HT-29 (cell line): Measurements from ENCODE around the gene SGF29. TPM values are rescaled to one million over a fixed set of nuclear protein-coding genes. Genes with fewer than 3 reads are reported as not detected.
A peak's percentile ranks its signal among the peaks of the same experiment; 100 is the strongest.
"Not testable (repeated sequence)": the region's sequence is repeated elsewhere in the genome, so short reads cannot be mapped to it uniquely, and the experiment has no call there.

Experiments
- DNase-seq: peaks from one replicate; pipeline ENCODE4 v3.0.0-alpha.2; 2015; ENCODE audit warnings: low spot score
- total RNA-seq: library from RNA; depleted of rRNA; stranded (reverse); fragments of >200 nt; shearing (Covaris generic); gene quantifications from 2 replicates; pipeline ENCODE4 v1.2.3, GENCODE V29; 2014

SGF29 gene
- total RNA-seq, 1 experiment from 2014 or later: 19.1 TPM

GRCh38 chr16:28563218-28563617 lies 9.5 kb downstream of the SGF29 start:
- no peak for DNase-seq

- not testable (repeated sequence) for DNase-seq
Observed at GRCh38 chr16:28566233-28566925, 12.7 kb downstream of the SGF29 start.

- no peak for DNase-seq
Observed at GRCh38 chr16:28567292-28567691, 13.6 kb downstream of the SGF29 start.

GRCh38 chr16:28569021-28569420 lies 15.3 kb downstream of the SGF29 start:
- no peak for DNase-seq

- DNase-seq: no peak
Observed at GRCh38 chr16:28569968-28570752, 16.4 kb downstream of the SGF29 start.

DNA sequence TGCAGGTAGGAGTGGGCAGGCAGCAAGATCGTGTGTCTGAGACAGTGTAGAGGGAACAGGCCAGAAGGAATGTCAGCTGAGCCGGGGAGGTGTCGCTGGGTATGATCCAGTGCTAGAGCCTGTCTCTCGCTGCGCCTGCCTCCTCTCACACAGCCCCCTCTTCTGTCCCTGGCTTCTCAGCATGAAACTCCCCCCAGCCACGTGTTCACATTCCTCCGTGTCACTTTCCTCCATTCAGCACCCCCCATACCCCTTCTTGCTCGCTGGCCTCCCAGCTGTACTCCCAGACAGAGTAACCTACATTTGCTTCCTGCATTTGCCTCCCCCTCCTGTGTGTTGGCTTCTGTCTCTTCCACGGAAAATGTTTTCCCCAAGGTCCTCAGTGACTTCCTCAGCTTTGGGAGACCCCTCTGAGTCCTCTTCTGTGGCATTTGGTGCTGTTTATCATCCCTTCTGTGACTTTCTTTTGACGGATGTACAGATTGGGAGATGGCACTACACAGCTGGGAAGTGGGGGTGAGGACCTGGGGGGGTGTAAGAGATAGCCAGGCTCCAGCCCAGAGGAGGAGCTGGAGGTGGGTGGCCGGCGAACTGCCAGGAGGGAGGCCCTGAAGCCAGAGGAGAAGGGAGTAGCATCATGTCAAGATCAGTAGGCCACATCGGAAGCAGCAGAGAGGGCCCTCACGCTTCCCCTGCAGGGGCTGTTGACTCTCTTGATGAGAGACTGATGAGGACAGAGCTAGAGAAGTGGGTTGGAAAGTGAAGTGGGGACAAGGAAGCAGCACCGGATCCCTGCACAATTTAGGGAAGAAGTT lies 19.2 kb downstream of the SGF29 start:
- DNase-seq: no peak

GRCh38 chr16:28573738-28574718 lies 20.3 kb downstream of the SGF29 start:
- DNase-seq: no peak

DNA sequence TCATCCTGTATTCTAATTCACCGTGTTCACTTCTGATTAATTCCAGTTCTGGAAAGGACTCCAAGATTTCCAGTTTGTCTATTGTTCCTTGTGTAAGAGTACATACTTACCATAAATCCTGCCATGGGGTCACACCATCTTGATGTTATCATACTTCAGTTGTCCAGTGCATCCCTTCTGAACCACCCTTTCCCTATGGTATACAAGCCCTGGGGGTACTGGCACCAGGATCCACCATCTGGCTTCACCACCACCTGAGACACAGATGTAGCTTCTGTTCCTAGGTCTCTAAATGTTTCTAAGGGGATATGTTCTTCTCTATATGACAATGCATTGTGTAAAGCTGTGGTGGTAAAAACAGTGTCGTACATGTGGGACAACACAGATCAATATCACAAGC lies 21.2 kb downstream of the SGF29 start:
- DNase-seq: no peak

DNA sequence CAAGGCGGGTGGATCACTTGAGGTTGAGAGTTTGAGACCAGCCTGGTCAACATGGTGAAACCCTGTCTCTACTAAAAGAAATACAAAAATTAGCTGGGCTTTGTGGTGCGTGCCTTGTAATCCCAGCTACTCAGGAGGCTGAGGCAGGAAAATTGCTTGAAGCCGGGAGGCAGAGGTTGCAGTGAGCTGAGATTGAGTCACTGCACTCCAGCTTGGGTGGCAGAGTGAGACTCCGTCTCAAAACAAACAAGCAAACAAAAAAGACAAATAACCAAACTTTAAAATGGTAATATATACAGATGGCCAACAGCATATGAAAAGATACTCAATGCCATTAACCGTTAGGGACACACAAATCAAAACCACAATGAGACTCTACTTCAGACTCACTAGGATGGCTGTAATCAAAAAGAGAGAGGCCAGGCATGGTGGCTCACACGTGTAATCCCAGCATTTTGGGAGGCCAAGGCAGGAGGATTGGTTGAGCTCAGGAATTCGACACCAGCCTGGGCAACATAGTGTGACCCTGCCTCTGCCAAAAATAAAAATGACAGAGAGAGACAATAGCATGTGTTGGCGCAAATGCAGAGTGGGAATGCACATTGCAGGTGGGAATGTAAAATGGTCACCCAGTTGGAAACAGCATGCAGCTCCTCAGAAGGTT lies 21.9 kb downstream of the SGF29 start:
- no peak for DNase-seq

DNA sequence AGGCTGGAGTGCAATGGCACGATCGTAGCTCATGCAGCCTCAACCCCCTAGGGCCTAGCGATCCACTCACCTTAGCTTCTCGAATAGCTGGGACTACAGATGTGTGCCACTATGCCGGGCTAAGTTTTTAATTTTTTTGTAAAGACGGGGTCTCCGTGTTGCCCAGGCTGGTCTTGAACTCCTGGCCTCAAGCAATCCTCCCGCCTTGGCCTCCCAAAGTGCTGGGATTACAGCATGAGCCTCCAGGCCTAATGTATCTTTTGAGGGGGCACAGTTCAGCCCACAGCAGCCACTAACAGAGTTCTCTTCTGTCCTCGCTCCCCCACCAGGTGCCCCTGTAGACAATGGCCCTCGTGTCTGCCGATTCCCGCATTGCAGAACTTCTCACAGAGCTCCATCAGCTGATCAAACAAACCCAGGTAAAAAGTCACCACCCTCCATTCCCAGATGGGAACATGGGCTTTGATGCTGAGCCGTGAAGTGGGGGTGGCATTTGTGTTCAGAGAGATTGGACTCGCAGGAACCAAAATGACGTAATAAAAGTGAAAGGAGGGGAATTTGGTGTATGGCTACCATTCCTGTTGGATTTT lies 27.1 kb downstream of the SGF29 start:
- no peak for DNase-seq

- DNase-seq: peak; percentile 51
Observed at GRCh38 chr16:28585674-28586073, 32.0 kb downstream of the SGF29 start.

- DNase-seq: no peak
Observed at GRCh38 chr16:28586466-28586865, 32.7 kb downstream of the SGF29 start.

GRCh38 chr16:28587386-28587785 lies 33.7 kb downstream of the SGF29 start:
- DNase-seq: no peak

DNA sequence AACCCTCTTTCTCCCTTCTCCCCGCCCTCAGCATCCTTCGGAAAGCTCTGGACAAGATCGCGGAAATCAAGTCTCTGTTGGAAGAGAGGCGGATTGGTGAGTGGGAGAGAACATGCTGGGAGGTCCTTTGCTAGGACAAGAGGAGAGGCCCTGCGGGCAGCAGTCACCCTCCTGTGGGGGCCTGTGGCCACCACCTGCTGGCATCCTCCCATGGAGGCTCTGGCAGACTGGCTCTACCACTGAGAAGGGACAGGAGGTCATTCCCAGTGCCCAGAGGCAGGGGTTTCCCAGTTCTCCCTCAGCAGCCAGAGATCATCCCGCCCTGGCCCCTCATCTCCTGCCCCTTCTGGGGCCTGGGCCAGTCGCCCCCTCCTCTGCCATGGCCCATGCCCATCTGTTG lies 35.3 kb downstream of the SGF29 start:
- DNase-seq: no peak

GRCh38 chr16:28589930-28590329 lies 36.2 kb downstream of the SGF29 start:
- DNase-seq: no peak

DNA sequence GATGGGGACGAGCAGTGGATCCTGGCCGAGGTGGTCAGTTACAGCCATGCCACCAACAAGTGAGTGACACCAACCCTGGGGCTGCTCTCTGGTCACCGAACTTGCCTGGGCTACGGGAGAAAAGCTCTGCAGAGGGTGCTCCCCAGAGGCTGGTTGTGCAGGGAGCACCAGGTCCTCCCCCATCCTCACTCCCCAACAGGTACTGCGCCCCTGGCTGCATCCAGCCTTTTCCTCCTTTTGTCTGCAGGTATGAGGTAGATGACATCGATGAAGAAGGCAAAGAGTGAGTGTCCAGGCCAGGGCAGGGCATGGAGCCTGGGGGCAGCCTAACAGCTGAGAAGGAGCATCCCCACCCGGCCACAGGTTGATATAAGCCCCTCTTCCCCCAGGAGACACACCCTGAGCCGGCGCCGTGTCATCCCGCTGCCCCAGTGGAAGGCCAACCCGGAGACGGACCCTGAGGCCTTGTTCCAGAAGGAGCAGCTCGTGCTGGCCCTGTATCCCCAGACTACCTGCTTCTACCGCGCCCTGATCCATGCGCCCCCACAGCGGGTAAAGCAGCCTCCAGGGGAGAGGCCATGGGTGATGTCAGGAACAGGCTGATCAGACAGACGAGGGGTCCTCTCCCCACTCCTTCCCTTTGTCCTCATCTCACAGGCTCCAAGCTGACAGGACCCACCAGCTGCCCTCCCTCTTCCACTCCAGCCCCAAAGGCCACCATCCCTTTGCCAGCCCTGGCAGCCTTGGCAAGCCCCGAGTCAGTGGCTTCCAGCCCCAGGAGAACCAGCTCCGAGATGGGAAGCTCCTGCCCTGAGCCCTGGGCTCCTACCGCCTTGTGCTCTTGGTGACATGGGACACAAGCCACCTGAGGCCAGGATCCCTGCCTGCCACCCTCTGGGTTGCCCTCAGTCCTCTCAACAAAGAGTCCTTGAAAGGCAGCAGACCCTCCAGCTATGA lies 36.9 kb downstream of the SGF29 start:
- no peak for DNase-seq

- DNase-seq: no peak
Observed at GRCh38 chr16:28591355-28591754, 37.6 kb downstream of the SGF29 start.

DNA sequence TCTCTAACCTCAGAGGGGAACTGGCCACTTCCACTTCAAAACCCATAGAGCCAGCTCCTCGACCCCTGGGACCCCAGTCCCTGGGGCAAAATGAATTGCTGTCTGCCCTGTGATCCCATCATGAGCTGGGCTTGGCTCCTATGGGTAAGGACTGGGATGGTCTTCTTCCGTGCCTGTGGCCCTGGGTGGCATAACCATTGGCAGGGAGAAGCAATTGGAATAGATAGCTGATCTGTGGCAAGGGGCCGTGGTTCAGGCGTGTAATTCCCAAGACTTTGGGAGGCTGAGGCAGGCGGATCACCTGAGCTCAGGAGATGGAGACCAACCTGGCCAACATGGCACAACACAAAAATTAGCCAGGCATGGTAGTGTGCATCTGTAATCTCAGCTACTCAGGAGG lies 38.8 kb downstream of the SGF29 start:
- no peak for DNase-seq

GRCh38 chr16:28592979-28593553 lies 39.3 kb downstream of the SGF29 start:
- DNase-seq: no peak
